GM18870 (cell line): ENCODE results near the gene DOCK1.

Experiments used
- ATAC-seq: cut with Tn5 transposase; IDR thresholded peaks from one replicate; pipeline ENCODE4 v1.9.1; 2021; ENCODE audit warnings: moderate library complexity; ENCODE audit not compliant: unreplicated experiment

The DOCK1 gene

GRCh38 chr10:127071126-127071525, 165.9 kb downstream of the DOCK1 start:
- ATAC-seq, result no peak

GRCh38 chr10:127073666-127074065, 168.4 kb downstream of the DOCK1 start:
- ATAC-seq, result no peak

GRCh38 chr10:127079392-127079791, 174.2 kb downstream of the DOCK1 start:
- no peak for ATAC-seq

- ATAC-seq, result no peak
Observed at GRCh38 chr10:127080317-127080716, 175.1 kb downstream of the DOCK1 start.

GRCh38 chr10:127081851-127082345, 176.7 kb downstream of the DOCK1 start:
- ATAC-seq, result no peak

- no peak for ATAC-seq
Observed at GRCh38 chr10:127082651-127083050, 177.4 kb downstream of the DOCK1 start.

- ATAC-seq, result no peak
Observed at GRCh38 chr10:127085957-127086356, 180.7 kb downstream of the DOCK1 start.

GRCh38 chr10:127088908-127089307, 183.7 kb downstream of the DOCK1 start:
- ATAC-seq, result no peak

GRCh38 chr10:127089446-127089845, 184.2 kb downstream of the DOCK1 start:
- no peak for ATAC-seq

GRCh38 chr10:127090138-127090537, 184.9 kb downstream of the DOCK1 start:
- no peak for ATAC-seq

GRCh38 chr10:127091354-127091753, 186.1 kb downstream of the DOCK1 start:
- no peak for ATAC-seq

- ATAC-seq, result no peak
Observed at GRCh38 chr10:127092916-127093315, 187.7 kb downstream of the DOCK1 start.

- ATAC-seq, result no peak
Observed at GRCh38 chr10:127094984-127095383, 189.8 kb downstream of the DOCK1 start.

GRCh38 chr10:127100983-127101615, 195.9 kb downstream of the DOCK1 start:
- ATAC-seq, result no peak

GRCh38 chr10:127102176-127102575, 196.9 kb downstream of the DOCK1 start:
- no peak for ATAC-seq

GRCh38 chr10:127115100-127115499, 209.9 kb downstream of the DOCK1 start:
- no peak for ATAC-seq

GRCh38 chr10:127117125-127117524, 211.9 kb downstream of the DOCK1 start:
- no peak for ATAC-seq

GRCh38 chr10:127118034-127118433, 212.8 kb downstream of the DOCK1 start:
- ATAC-seq, result no peak

- no peak for ATAC-seq
Observed at GRCh38 chr10:127119936-127120335, 214.7 kb downstream of the DOCK1 start.

GRCh38 chr10:127122831-127123230, 217.6 kb downstream of the DOCK1 start:
- ATAC-seq, result no peak

GRCh38 chr10:127123626-127124025, 218.4 kb downstream of the DOCK1 start:
- no peak for ATAC-seq

- ATAC-seq, result no peak
Observed at GRCh38 chr10:127125331-127125730, 220.1 kb downstream of the DOCK1 start.

- ATAC-seq, result no peak
Observed at GRCh38 chr10:127127822-127128221, 222.6 kb downstream of the DOCK1 start.
